NCI-H128 (cell line): Measurements from ENCODE around the gene CTCF.

Experiments
- DNase-seq: peaks from one replicate; lab custom pipeline; 2025; ENCODE audit not compliant: unreplicated experiment; lab: John Stamatoyannopoulos, UW

Gene CTCF

DNA sequence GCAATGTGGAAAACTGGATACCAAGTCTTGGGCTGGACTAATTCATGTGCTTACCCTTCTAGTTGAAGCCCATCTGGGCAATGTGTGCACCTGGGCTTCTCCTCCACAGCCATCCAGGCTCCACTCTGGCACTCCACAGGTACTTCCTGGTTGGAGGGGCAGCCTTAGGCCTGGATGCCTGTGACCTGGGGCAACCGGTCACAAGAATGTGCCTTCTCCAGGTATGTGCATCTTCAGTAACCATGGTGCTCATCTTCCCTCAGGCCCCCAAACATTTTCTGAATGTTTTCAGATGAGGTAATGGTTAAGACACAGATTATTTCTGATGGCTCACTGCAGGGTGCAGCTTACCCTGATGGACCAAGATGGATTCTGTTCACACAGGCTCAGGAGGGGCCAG, 115.4 kb downstream of the CTCF start:
- DNase-seq = no peak

DNA sequence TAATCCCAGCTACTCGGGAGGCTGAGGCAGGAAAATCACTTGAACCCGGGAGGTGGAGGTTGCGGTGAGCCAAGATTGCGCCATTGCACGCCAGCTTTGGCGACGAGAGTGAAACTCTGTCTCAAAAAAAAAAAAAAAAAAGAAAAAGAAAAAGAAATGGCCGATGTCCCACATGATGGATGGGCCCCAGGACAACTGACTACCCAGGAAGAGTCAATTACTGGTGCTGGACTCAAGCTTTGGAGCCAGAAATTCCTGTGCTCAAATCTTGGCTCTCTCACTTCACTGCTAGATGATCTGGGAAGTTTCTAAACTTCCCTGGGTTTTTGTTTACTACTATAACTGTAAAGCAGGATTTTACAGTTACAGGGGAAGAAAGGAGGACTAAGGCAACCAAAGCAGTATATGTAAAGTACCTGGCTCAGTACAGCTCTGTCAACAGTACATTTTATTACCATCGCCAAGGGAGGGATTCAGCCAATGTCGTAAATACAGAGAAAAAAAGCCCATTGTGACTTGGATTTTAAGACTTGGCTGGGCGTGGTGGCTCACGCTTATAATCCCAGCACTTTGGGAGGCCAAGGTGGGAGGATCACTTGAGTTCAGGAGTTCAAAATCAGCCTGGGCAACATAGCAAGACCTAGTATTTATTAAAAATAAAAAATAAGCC, 116.2 kb downstream of the CTCF start:
- no peak for DNase-seq

DNA sequence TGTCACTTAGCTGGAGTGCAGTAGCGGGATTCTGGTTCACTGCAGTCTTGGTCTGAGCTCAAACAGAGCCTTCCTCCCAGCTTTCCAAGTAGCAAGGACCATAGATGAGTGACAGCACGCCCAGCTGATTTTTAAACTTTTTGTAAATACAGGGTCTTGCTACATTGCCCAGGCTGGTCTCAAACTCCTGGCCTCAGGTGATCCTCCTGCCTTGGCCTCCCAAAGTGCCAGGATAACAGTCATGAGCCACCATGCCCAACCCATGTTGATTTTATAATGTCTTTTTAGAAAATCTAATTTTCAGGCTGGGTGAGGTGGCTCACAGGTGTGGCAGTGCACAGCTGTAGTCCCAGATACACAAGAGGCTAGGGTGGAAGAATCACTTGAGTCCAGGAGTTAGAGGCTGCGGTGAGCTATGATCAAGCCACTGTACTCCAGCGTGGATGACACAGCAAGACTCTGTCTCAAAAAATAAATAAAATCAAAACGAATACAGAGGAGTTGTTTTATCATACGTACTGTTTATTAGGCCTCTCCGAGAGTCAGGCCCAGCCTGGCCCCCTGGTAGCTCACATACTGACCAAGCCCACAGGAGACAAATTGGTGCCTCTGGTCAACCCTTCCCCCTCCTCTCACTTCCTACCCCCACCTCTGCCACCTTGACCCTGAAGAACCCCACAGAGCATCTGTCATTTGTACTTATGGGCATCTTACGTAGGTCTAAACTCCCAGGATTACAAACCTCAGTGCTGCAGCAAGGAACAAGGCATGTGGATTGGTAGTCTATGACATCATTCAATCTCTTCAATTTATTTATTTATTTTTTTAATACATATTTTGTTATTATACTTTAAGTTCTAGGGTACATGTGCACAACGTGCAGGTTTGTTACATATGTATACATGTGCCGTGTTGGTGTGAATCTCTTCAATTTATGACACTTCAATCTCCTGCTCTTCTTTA, 117.9 kb downstream of the CTCF start:
- DNase-seq = no peak

DNA sequence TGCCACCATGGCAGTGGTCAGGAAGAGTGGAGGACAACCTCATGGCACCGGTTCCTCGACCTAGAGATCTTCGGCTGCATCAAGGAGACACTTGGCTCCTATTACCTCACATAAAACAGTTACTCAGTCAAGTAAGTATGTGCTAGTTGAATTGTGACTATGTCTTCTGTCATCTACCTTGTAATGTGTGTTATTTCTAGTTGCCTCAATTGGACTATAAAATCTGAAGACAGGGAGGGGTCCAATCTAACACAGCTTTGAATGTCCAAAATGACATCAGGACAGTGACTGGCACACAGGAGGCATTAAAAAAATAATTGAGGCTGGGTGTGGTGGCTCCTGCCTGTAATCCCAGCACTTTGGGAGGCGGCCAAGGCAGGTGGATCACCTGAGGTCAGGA, 121.4 kb downstream of the CTCF start:
- no peak for DNase-seq

DNA sequence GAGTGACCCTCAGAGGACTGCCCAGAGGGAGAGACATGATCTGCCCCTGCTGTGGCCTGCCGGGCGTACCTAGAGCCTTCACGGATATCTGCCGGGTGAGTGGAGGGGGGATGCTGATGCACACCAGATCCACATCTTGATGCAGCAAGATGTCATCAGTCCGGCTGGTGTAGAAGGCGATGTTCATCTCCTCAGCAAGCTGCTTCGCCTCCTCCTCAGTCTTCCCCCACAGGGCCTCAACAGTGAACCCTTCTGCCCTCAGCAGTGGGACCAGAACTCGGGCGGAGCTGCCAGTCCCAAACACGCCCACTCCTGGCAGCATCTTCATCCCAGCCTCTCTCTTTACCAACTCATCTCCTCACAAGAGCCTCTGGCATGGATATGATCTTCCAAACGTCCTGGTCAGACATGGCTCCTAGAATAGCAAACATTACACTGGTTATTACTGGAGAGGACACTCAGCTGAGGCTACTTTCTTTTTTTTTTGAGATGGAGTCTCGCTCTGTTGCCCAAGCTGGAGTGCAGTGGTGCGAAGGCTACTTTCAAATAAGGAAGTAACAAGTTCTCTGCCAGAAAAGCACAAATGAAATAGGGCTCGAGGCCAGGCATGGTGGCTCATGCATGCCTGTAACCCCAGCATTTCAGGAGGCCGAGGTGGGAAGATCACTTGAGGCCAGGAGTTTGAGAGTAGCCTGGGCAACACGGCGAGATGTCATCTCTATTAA, 123.2 kb downstream of the CTCF start:
- no peak for DNase-seq
